HG02610 (cell line): Measurements from ENCODE around the gene KCNH4.
A peak's percentile ranks its signal among the peaks of the same experiment; 100 is the strongest.
"Not testable (repeated sequence)": the region's sequence is repeated elsewhere in the genome, so short reads cannot be mapped to it uniquely, and the experiment has no call there.

Experiments used
- ATAC-seq: cut with Tn5 transposase; IDR thresholded peaks from one replicate; pipeline ENCODE4 v1.9.1; 2021; ENCODE audit warnings: mild to moderate bottlenecking, moderate library complexity; ENCODE audit not compliant: unreplicated experiment

The KCNH4 gene

GRCh38 chr17:42140690-42141089 lies 40.3 kb downstream of the KCNH4 start:
- not testable (repeated sequence) for ATAC-seq

DNA sequence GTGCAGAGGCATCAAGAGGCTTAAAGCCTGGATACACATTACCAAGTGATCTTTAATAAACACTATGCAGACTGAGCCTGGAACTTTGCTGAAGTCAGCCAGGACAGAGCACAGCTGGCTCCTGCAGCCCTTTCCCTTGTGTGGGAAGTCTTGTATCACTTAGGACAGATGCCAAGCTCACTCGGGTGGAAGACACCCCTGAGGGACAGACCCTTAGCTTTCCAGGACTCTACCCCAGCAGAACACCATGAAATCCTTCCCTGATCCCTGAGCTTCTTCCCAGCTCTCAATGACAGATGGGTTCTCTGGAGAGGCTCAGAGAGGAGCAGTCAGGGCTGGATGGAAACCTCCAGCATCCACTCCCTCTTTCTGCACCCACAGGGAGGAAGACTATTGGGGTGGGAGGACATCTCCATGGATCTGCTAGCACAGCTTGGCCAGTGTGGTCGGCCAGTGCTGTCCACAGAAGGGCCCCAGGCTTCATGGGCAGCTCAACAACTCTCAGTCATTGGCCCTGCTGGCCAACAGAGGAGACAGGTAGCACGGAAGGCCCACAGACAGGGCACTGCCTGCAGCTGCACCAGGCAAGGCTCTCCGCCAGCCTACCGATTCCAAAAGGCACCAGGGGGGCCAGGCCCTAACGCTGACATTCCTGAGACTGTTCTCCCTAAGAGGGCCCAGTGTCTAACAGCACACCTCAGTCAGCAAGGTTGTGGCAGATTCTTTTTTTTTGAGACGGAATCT lies 42.0 kb downstream of the KCNH4 start:
- no peak for ATAC-seq

GRCh38 chr17:42136654-42137051 lies 44.3 kb downstream of the KCNH4 start:
- ATAC-seq = no peak

GRCh38 chr17:42135664-42136653 lies 45.0 kb downstream of the KCNH4 start:
- no peak for ATAC-seq

- no peak for ATAC-seq
Measured at GRCh38 chr17:42135151-42135550, 45.8 kb downstream of the KCNH4 start.

DNA sequence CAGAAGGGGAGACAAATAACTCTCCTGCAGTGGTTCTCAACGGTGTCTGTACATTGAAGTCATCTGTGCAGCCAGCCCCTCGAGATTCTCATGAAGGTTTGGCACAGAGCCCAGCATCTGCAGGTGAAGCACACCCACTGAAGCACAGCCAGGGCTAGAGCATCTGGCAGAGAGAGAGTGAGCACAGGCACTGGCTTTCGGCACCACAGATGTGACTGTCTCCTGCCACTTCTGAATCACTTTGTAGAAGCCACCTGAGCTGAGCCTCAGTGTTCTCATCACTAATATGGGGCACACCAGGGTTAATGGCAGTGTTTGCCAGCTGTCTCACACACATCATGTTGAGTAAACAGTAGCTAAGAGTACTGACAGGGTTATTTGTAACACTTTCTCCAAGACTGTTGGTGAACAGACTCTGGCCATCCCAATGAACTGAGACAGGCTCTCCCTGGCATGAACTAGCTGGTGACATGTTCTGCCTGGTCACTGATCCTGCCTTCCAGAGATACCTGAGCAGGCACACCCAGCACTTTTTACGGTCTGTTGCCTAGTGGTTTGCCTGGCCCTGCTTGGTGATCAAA lies 47.4 kb downstream of the KCNH4 start:
- ATAC-seq = no peak

GRCh38 chr17:42132941-42133340 lies 48.0 kb downstream of the KCNH4 start:
- ATAC-seq = no peak

GRCh38 chr17:42131981-42132432 lies 48.9 kb downstream of the KCNH4 start:
- ATAC-seq = no peak

DNA sequence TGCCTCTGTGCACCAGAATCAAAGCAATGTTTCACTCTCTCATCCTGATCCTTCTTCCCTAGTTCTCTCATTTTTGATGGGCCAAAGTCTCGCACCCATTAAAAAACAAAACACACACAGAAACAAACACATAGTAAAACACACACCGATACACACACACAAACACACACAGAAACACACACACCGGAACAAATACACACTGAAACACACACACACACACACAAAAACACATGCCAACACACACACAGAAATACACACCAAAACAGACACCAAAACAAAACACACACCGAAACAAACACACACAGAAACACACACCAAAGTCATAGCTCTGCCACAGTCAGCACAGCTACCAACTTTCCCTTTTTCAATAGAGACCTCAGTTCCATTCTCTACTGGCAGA lies 49.7 kb downstream of the KCNH4 start:
- no peak for ATAC-seq

DNA sequence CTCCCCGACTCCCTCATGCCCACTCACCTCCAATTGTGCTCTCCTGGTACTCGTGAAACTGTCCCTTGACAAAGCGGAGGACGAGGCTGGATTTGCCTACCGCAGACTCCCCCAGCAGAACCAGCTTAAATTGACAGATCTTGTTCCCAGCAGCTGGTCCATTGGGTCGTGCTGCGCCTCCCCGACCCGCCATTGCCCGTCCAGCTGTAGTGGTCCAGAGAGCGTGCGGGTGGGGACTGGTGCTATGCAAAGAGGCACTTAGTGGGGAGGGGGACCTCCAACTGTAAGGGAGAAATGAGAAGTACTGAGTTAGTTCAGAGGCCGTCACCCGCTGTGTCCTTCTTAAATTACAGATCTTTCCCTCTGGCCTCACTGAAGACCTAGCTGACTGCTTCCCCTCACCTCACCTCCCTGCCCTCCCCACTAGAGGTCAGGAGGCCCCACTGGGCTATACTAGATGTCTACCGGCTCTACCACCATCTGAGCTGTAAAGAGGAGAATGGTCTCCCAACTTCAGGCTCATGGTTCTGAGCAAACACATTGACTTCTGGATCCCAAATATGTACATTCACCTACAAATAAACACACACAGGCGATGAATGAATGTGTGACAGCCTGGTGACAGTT lies 50.5 kb downstream of the KCNH4 start:
- no peak for ATAC-seq

DNA sequence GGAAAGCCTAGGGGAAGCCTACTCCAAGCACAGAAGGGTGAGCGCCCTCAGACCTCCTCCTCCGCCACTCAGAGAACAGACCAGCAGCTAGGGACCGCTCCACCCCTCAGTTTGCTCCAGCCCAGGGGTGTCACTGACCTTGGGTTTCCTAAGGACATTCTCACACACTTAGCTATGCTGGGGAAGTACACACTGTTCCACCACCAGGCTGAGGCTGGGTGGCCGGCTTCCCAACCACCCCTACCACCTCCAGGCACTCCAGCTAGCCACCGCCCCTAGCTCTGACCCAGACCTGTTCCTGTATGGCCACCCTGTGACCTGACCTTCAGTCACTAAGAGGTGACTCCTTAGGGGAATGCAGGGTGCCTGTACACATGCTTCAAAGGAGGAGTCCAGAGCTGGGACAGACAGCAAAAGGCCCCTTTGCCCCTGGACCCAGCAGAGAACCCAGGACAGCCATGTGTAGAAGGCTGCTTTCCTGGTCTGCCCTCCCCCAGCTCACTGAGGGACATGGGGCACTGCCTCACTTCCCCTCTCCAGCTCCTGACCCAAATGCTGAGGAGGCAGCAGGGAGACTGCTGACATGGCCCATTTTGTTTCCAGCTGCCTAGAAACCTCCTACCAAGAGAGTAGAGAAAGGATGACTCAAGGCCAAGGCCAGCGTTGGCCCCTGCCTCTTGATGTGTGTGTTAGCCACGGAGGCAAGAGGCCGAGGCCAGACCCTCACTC lies 51.7 kb downstream of the KCNH4 start:
- no peak for ATAC-seq

DNA sequence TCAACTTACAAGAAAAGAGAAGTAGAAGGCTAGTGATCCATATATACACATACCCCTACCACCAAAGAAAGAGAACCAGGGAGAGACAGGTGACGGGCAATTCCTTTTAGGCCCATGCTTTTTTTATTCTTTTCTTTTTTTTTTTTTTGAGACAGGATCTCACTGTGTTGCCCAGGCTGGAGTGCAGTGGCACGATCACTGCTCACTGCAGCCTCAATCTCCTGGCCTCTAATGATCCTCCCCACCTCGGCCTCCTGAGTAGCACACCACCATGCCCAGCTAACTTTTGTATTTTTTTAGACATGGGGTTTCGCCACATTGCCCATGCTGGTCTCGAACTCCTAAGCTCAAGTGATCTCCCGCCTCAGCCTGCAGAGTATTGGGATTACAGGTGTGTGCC lies 53.5 kb downstream of the KCNH4 start:
- no peak for ATAC-seq

DNA sequence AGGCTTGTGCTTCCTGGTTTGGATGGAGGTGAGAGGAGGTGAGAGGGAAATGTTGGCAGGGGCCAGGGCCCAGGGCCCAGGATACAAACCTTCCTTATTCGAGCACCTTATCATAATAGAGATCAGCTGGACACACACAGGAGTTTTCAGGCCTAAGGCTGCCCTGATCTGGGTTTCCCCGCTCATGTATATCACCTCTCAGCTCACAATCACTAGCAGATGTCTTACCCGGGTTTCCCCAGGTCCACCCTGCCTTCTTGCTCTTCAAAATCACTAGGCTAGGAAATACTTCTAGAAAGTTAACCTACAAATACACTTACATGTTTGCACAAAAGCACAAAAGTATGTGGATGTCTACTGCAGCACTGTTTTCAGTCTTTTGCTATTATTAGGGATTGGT lies 54.1 kb downstream of the KCNH4 start:
- ATAC-seq = no peak

GRCh38 chr17:42125565-42125964 lies 55.4 kb downstream of the KCNH4 start:
- ATAC-seq = no peak

DNA sequence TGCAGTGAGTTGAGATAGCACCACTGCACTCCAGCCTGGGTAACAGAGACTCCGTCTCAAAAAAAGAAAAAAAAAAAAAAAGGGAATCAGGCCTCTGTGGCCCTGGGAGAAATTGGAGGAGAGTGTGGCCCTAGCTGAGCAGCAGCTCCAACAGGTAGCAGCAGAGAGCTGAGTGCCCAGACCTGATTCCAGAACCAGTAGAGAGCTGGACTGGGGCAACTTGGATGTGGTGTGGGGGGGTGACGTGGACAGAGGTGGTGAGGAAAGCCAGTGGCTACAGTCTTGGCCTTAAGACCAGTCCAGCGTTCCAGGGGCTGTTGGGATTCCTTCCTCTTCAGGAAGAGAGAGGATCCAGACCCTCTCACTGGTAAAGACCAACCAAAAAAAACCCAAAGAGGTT lies 56.7 kb downstream of the KCNH4 start:
- no peak for ATAC-seq

DNA sequence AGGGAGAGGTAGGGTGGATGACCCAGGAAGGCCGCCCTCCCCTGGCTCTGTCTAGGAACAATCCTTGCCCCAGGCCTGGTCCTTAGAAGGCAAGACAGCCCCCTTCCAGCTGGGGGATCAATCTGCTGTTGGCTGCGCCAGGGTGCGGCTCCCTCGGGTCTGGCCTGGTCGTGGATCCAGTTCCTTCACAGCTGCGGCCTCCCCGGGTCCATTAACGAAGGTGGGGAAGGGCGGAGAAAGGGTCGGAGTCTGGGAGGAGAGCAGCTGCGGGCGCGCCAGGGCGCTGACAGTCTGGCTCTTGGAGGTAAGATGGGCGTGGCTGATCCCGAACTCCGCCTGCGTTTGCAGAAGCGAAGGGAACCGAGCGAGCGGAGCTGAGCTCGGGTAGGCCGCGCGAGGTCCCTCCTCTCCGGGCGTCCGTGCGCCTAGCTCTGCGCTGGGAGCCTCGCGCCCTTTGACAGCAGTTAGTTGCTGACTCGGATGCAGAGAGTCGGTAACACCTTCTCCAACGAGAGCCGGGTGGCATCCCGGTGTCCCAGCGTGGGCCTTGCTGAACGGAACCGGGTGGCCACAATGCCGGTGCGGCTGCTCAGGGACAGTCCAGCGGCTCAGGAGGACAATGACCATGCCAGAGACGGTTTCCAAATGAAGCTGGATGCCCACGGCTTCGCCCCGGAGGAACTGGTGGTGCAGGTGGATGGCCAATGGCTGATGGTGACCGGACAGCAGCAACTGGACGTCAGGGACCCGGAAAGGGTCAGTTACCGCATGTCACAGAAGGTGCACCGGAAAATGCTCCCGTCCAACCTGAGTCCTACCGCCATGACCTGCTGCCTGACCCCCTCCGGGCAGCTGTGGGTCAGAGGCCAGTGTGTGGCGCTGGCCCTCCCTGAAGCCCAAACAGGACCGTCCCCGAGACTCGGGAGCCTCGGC lies 58.3 kb downstream of the KCNH4 start, which contains the start of gene HSPB9:
Gene HSPB9, plus strand, starts transcription at position 434 of the 933 bp plus-strand sequence. Its CDS starts 47 bp downstream, at position 481.
- ATAC-seq = no peak

DNA sequence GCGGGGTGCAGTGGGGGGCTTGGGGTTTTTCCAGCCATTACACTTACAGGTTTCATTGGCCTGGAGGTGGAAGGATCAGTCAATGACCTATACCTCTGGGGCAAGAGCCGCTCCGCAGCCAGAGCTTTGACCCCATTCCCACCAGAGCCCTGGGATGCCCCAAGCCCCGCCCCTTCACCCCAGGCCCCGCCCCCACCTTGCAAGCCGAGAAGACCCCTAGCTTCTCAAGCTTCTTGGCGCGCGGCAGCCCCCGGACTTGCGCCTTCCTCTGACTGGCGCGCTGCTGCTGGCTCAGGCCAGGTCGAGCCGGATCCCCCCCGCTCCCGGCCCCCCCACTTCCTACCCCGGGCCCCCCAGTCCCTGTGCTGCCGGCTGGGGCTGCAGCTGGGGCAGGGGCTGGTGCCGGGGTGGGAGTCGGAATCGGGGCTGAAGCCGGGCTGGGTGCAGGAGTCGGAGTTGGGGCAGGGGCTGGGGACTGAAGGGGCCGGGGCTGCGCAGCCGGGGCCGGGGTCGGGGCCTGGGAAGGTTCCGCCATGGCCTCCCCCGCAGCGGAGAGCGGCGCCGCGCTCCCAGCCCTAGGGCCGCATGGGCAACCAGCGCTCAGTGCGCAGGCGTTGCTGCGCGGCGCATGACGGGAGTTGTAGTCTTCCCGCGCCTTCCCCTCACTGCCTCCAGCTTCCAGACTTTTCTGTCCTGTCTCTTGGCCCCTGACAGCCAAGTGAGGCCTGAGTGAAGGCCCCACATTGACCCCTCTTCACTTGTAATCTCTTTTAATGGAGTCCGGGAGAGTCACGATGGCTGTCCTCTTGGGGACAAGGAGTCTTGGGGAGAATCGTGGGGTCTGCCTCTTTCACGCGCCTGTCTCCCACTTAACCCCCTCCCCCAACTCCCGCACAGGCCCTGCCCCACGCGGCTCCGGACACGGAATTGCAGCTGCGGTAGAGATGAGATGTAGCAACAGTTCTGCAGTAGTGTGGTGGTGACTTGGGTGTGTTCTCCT lies 59.9 kb downstream of the KCNH4 start, which contains the start of gene KAT2A:
Gene KAT2A, minus strand, starts transcription at position 598 of the 1,000 bp plus-strand sequence. Its CDS starts 63 bp downstream, at position 535.
- peak; percentile 81 for ATAC-seq
